ENCODE data around the gene PATJ.

GRCh38 chr1:62126579-62127290, 384.5 kb downstream of the PATJ start:
- TF ChIP-seq ZNF639 (tag by site-specific recombination; IDR thresholded peaks at IDR 0.05) (no peak), ZBTB48 (tag by site-specific recombination; IDR thresholded peaks at IDR 0.05) (no peak)
